ENCODE results near the gene MADD.

Gene MADD

GRCh38 chr11:47342036-47342803, 72.3 kb downstream of the MADD start:
- DNase-seq: no peak

DNA sequence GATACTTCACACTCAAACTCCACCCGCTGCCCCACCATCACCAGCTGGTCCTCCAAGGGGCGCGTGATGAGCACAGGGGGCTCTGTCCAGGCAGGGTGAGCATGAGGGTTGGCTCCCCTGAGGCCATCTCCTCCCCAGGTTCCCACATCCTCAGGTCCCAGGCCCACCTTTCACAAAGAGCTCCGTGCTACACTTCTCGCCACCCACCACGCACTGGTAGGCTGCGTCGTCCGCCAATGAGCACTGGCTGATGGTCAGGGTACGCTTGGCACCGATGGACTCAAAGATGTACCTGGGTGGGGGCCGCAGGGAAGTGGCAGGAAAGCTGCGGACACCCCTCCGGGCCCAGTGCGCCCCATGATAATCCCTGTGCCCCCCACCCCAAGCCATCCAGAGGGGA, 72.9 kb downstream of the MADD start:
- no peak for DNase-seq

DNA sequence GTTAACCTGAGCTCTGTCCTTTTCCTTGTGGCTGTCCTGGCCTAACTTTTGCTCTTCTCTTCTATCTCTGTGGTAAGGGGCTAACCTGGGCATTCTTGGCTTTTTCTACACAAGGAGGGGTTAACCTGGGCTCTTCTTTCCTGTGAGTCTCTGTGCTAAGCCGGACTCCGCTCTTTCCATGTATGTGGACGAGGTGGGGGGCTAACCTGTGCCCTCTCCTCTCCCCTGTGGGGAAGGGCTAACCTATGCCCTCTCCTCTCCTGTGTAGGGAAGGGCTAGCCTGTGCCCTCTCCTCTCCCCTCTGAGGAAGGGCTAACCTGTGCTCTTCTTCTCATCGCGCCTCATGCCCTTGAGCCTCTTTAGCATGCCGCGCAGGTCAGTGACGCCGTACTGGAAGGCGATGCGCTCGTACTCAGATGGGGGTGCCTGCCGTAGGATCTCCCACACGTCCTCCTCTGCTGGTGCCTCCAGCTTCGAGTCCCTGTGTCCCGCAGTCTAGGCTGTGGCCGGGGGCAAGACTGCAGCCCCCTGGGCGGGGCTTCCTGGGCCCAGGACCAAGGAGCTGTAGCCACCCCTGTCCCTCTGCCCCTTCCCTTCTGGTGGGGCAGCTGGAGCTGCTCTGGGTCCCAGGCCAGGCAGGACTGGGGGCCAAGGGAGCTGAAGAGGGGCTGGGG, 76.1 kb downstream of the MADD start:
- DNase-seq: no peak

- no peak for DNase-seq
These were observed 77.2 kb downstream of the MADD start for GRCh38 chr11:47347137-47347536.

DNA sequence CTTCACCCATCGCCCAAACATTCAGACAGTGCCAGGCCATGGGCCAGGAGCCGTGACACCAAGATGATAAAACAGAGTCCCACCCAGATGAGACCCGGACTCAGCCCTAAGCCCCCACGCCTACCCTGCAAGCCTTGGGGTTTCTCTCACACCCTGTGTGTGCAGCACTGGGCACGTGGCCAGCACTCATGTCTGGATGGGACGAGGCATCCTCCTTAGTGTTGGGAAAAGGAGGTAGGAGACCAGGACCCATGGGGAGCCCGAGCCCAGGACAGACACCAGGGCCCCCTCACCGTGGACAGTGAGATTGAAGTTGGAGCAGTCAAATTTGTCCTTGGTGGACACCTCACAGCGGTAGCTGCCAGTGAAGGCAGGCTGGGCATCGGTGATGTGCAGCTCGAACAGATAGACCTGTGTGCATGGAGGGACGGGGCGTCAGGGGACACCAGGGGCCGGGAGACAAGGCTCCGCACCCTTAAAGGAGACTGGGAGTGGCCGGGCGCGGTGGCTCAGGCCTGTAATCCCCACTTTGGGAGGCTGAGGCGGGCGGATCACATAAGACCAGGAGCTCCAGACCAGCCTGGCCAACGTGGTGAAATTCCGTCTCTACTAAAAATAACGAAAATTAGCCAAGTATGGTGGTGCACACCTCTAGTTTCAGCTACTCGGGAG, 78.3 kb downstream of the MADD start:
- DNase-seq: no peak

GRCh38 chr11:47348859-47349258, 78.9 kb downstream of the MADD start:
- no peak for DNase-seq

GRCh38 chr11:47349521-47350095, 79.7 kb downstream of the MADD start:
- DNase-seq: no peak

- no peak for DNase-seq
These were observed 80.4 kb downstream of the MADD start for GRCh38 chr11:47350315-47350714.

DNA sequence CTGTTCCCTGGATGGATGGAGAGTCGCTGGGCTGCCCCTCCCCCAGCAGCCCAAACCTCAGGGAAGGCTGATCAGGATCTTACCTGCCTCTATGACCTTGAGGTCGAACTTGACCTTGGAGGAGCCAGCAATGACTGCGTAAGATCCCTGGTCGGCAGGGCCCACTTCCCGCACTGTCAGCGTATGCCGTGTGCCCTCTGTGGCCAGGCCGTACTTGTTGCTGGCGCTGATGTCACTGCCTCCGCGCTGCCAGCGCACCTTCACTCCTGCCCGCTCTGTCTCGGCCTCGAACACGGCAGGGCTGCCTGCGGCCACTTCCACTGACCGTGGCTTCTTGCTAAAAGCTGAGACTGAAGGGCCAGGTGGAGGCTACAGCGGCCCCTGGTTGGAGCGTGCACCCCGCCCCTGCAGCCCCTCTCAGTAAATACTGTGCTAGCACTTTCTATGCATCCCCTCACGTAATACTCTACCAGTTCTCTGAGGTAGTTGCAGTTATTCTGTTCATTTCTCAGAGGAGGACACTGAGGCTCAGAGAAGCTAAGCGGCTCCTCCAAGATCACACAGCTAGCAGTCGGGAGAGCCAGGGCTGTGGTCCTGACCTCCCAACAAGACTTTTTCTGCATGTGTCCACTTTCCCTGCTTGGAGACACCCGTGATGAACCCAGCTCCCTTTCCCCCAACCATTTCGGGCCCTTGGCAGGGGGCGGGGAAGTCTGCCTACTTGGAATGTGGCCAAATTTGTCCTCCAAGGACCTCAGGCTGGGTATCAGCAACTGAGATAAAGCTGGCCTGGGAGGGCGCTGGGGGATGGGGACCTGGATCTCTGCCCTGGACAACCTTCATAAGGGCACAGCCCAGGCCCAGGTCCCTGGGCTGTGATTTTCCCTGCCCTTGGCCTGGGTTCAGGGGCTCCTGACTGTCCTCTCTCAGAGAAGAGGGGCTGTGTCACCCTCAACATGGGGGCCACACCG, 81.5 kb downstream of the MADD start:
- DNase-seq: no peak

- no peak for DNase-seq
These were observed 82.6 kb downstream of the MADD start, which contains the start of gene MYBPC3 for GRCh38 chr11:47352556-47352955. Gene MYBPC3, minus strand, starts transcription at chr11:47352702. Its CDS starts 55 bp downstream, at chr11:47352647.

- no peak for DNase-seq
These were observed 84.2 kb downstream of the MADD start for GRCh38 chr11:47353978-47354774.

DNA sequence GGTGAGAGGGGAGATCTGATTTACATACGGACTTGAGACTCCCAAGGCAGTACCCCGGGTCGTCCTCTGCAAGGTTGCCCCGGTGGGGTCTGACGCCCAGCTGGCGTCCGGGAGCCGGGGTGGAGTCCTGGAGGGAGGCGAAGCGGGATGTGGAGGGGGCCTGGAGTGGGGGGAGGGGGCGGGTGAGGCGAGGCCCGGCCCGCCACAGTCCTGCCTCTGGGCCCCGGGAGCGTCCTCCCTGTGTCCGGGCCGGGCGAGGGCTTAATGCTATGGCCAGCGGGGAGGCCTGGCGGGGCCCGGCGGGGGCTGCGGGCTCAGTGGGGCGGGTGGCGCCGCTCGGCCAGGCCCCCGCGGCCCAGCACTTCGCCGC, 85.0 kb downstream of the MADD start:
- DNase-seq: no peak

GRCh38 chr11:47355283-47356128, 85.6 kb downstream of the MADD start:
- DNase-seq: no peak

DNA sequence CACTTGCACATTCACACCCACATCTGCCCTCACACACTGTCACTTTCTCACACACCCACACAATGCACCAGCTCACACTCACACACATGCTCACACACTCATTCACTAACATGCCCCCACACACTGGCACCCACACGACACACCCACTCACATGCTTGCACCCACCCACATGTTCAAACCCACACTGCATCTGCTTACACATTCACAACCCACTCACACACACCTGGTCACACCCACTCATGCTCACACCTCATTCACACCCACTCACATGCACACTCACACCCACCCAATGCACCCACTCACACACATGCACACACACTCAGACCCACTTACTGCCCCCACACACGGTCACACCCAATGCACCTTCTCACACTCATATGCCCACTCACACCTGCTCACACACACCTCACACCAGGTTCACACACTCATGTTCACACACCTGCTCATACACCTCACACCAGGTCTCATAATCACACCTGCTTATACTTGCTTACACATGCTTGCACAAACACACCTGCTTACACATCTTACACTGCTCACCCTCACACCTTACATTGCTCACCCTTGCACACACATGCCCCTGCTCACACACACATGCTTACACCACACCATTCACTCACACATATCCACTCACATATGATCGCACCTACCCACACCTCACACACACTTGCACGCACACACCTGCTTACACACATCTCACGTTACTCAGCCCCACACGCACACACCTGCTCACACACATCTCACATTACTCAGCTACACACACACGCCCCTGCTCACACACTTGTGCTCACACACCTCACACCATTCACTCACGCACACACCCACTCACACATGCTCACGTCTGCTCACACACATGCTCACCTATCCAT, 86.4 kb downstream of the MADD start:
- no peak for DNase-seq

DNA sequence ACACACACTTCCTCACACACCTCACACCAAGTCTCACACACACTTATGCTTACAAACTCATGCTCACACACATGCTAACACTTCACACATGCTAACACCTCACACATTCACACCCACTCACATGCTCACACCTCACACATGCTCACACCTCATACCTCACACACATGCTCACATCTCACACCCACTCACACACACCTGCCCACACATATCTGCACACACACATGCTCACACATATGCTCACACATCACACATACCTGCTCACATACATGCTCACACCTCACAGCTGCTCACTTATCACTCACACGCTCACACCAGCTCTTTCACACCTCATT, 87.0 kb downstream of the MADD start:
- no peak for DNase-seq

GRCh38 chr11:47357985-47358730, 88.2 kb downstream of the MADD start:
- DNase-seq: no peak

DNA sequence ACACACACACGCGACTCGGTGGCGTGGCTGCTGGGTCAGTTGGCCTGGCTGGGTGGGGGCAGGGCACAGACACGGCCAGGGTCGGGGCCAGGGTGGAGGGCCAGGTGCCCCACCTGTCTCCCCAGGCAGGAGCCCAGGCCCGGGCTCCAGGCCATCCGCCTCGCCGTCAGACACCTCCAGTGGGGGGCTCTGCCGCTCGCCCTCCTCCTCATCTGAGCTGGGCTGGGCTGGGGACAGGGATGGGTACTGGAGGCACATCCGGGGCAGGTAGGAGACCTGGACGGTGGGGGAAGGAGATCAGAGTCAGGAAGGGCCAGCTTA, 88.8 kb downstream of the MADD start:
- DNase-seq: no peak

GRCh38 chr11:47359162-47359561, 89.2 kb downstream of the MADD start:
- DNase-seq: no peak

- peak; percentile 4 for DNase-seq
These were observed 89.7 kb downstream of the MADD start for GRCh38 chr11:47359586-47359985.

All from CD4-positive, alpha-beta T cell treated with Interleukin-10 for 1 hour (primary cell).